Pons (tissue), 1 donor: ENCODE data around the gene MLH1.

ENCODE experiments used
- DNase-seq: peaks from one replicate; pipeline ENCODE4 v3.0.0-alpha.2; 2016; ENCODE audit warnings: low spot score

MLH1 gene

GRCh38 chr3:37094636-37095035 lies 101.3 kb downstream of the MLH1 start:
- DNase-seq: no peak

- no peak for DNase-seq
Observed at GRCh38 chr3:37096288-37096687, 103.0 kb downstream of the MLH1 start.

GRCh38 chr3:37096975-37097374 lies 103.7 kb downstream of the MLH1 start:
- DNase-seq: no peak

- no peak for DNase-seq
Observed at GRCh38 chr3:37097776-37098175, 104.5 kb downstream of the MLH1 start.

GRCh38 chr3:37098884-37099283 lies 105.6 kb downstream of the MLH1 start:
- no peak for DNase-seq

- DNase-seq: no peak
Observed at GRCh38 chr3:37099469-37099868, 106.2 kb downstream of the MLH1 start.

GRCh38 chr3:37100411-37100810 lies 107.1 kb downstream of the MLH1 start:
- DNase-seq: no peak
